Right atrium auricular region (tissue), 2 donors: ENCODE data around the gene ARHGAP32. TPM values are rescaled to one million over a fixed set of nuclear protein-coding genes. Genes with fewer than 3 reads are reported as not detected.

Experiments
- DNase-seq: peaks from one replicate; pipeline ENCODE4 v3.0.0-alpha.2; 2019; ENCODE audit warnings: low spot score
- H3K27ac ChIP-seq, 2 donors: fragments of 200-600 bp; sonication (generic); 1 replicate in 1 of 2; 2 replicates in 1 of 2; pipeline ENCODE4 v1.5.1; 2016 to 2019
- H3K27me3 ChIP-seq, 2 donors: fragments of 200-600 bp; sonication (generic); one replicate each; pipeline versions ENCODE4 v1.5.1 to v1.6.0; 2017 to 2019
- H3K36me3 ChIP-seq: fragments of 200-600 bp; sonication (generic); one replicate; pipeline ENCODE4 v1.5.1; 2016
- H3K4me1 ChIP-seq, 2 donors: fragments of 200-600 bp; sonication (generic); one replicate each; pipeline versions ENCODE4 v1.5.1 to v1.6.0; 2017 to 2019
- H3K4me3 ChIP-seq, 2 donors: fragments of 200-600 bp; sonication (generic); 1 replicate in 1 of 2; 2 replicates in 1 of 2; pipeline ENCODE4 v1.5.1; 2017 to 2019; ENCODE audit warnings: mild to moderate bottlenecking in 1 of 2, moderate library complexity in 1 of 2
- H3K9me3 ChIP-seq, 2 donors: fragments of 200-600 bp; sonication (generic); one replicate each; pipeline ENCODE4 v1.5.1; 2019
- CTCF ChIP-seq, 2 donors: fragments of 200-600 bp; sonication (generic); IDR thresholded peaks; one replicate each; pipeline ENCODE4 v1.5.1; 2019; ENCODE audit warnings: antibody characterized with exemption in 2 of 2
- total RNA-seq, 2 donors: library from RNA; depleted of rRNA; stranded (reverse); fragments of >200 nt; gene quantifications; one replicate each; pipeline ENCODE4 v1.1.0, GENCODE V29; 2016

ARHGAP32 gene
- total RNA-seq, 2 donors from 2014 or later, result 5.2 to 10.5 TPM

- no peak overlapping the region for H3K4me3 ChIP-seq
- no peaks in the 10 kb centered on the region for H3K36me3 ChIP-seq
- no peak for DNase-seq
- H3K4me1 ChIP-seq, result no peaks in the 10 kb centered on the region
- no peak for TF ChIP-seq CTCF (IDR thresholded peaks at IDR 0.05)
- no peaks in the 10 kb centered on the region for H3K9me3 ChIP-seq
- H3K27ac ChIP-seq, result no peak overlapping the region
- H3K27me3 ChIP-seq, result no peaks in the 10 kb centered on the region
These were observed 114.9 kb downstream of the ARHGAP32 start for GRCh38 chr11:129077191-129077590.

- DNase-seq, result no peak
- Histone ChIP-seq H3K27me3 (no peaks in the 10 kb centered on the region), H3K9me3 (no peaks in the 10 kb centered on the region), H3K36me3 (no peaks in the 10 kb centered on the region), H3K4me1 (no peaks in the 10 kb centered on the region), H3K27ac (no peak overlapping the region), H3K4me3 (no peak overlapping the region)
- no peak for TF ChIP-seq CTCF (IDR thresholded peaks at IDR 0.05)
These were observed 116.4 kb downstream of the ARHGAP32 start for GRCh38 chr11:129075757-129076156.

- Histone ChIP-seq H3K4me3 (no peak overlapping the region), H3K9me3 (no peaks in the 10 kb centered on the region), H3K27ac (no peak overlapping the region), H3K36me3 (peaks cover 15% of the 10 kb centered on the region), H3K27me3 (no peaks in the 10 kb centered on the region), H3K4me1 (no peaks in the 10 kb centered on the region)
- no peak for DNase-seq
- no peak for TF ChIP-seq CTCF (IDR thresholded peaks at IDR 0.05)
These were observed 124.7 kb downstream of the ARHGAP32 start for GRCh38 chr11:129067454-129067853.

GRCh38 chr11:129066229-129066628, 125.9 kb downstream of the ARHGAP32 start:
- DNase-seq, result no peak
- Histone ChIP-seq H3K27ac (no peak overlapping the region), H3K9me3 (no peaks in the 10 kb centered on the region), H3K36me3 (peaks cover 15% of the 10 kb centered on the region), H3K4me1 (no peaks in the 10 kb centered on the region), H3K27me3 (no peaks in the 10 kb centered on the region), H3K4me3 (no peak overlapping the region)
- TF ChIP-seq CTCF (IDR thresholded peaks at IDR 0.05), result no peak

- no peak overlapping the region for H3K27ac ChIP-seq
- no peak for TF ChIP-seq CTCF (IDR thresholded peaks at IDR 0.05)
- DNase-seq, result no peak
- H3K9me3 ChIP-seq, result no peaks in the 10 kb centered on the region
- H3K4me3 ChIP-seq, result no peak overlapping the region
- H3K36me3 ChIP-seq, result peaks cover 15% of the 10 kb centered on the region
- no peaks in the 10 kb centered on the region for H3K4me1 ChIP-seq
- no peaks in the 10 kb centered on the region for H3K27me3 ChIP-seq
These were observed 129.0 kb downstream of the ARHGAP32 start for GRCh38 chr11:129063118-129063517.

GRCh38 chr11:129061492-129062230, 130.5 kb downstream of the ARHGAP32 start:
- TF ChIP-seq CTCF (IDR thresholded peaks at IDR 0.05), result no peak
- Histone ChIP-seq H3K4me3 (no peak overlapping the region), H3K27ac (no peak overlapping the region), H3K4me1 (no peaks in the 10 kb centered on the region), H3K27me3 (no peaks in the 10 kb centered on the region), H3K9me3 (no peaks in the 10 kb centered on the region), H3K36me3 (peaks cover 15% of the 10 kb centered on the region)
- no peak for DNase-seq
